SW 1271 (cell line): ENCODE results near the gene SOX4.
A peak's percentile ranks its signal among the peaks of the same experiment; 100 is the strongest.
"Not testable (repeated sequence)": the region's sequence is repeated elsewhere in the genome, so short reads cannot be mapped to it uniquely, and the experiment has no call there.

ENCODE experiments used
- DNase-seq, 2 experiments: peaks; one replicate each; lab custom pipeline; 2025; lab: John Stamatoyannopoulos, UW

Gene SOX4

GRCh38 chr6:21593412-21593926, at the start of gene SOX4:
TSS of gene SOX4 (plus strand) at chr6:21593751. CDS start at chr6:21594535, 784 bp downstream.
- peak; percentile 84 to 95 for DNase-seq

GRCh38 chr6:21552286-21552685, 41.3 kb upstream of the SOX4 start:
- not testable (repeated sequence) for DNase-seq

DNA sequence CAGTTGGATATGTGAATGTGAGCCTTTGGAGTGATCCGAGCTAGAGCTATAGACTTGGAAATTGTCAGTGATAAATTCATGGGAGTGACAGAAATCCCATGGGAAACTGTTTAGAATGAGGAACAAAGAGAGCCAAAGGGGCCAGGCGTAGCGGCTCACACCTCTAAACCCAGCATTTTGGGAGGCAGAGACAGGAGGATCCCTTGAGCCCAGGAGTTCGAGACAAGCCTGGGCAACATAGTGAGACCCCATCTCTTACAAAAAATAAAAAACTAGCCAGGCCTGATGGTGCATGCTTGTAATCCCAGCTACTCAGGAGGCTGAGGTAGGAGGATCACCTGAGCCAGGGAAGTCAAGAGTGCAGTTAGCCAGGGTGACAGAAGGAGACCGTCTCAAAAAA, 39.3 kb upstream of the SOX4 start:
- DNase-seq: no peak

DNA sequence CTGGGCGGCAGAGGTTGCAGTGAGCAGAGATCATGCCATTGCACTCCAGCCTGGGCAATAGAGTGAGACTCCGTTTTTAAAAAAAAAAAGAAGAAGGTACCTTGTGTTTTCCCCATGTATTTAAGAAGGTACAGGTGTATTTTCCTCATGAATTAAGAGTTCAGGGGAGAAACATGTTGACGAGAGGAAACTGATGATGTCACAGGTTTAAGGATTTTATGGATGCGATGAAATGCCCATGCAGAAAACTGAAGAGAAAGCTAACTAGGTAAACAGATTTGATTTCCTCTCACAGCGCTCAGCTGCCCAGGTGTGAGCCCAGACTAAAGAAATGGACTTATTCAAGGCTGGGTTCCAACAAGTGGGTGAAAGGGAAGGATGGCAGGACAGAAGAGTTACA, 38.4 kb upstream of the SOX4 start:
- no peak for DNase-seq

DNA sequence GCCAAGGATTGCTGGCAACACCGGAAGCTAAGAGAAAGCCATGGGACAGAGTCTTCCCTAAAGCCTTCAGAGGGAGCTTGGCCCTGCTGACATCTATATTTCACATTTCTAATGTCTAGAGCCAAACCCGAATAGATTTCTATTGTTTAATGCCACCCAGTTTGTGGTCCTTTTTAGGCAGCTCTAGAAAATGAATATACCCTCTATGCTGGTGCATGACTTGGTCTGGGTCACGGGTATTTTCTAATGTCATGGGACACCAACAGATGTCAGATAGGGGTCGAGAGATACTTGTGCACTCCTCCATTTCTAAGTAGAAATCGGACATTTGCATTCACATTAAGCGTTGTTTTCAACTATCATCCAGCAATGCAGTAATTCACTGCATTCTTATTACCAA, 37.0 kb upstream of the SOX4 start:
- DNase-seq: no peak

- DNase-seq: no peak
Observed at GRCh38 chr6:21556968-21557721, 36.4 kb upstream of the SOX4 start.

DNA sequence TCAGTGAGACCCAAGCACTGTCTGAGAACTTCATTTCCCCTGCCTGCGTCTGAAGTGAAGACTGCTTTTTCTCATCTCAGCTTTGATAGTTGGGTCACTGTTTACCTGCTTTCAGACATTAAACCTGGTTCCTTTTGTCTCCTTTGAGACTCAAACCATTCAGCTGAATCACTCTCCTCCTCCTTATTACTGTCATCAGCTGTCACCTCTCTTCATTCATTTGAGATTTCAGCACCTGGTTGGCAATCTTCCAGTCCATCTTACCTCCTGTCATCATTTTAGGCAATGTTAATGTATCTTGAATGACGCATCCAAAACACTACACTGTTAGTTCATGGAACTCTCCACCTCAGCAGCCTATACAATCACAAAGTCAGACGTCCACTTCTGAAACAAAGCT, 34.3 kb upstream of the SOX4 start:
- no peak for DNase-seq

DNA sequence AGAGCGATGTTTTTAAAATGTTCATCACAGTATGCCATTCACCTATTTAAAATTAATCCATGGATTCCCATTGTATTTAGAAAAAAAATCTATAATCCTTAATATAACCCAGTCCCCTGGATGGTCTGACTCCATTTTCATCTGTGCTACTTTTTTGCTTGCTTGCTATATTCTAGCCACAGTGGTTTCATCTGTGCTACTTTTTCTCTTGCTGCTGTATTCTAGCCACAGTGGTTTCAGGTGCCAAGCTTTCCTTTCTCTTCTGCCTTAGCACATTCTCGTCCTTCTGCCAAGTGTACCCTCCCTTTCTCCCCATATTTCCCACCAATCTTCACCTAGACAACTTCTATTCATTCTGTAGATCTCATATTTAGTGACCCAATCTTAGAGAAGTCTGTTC, 33.3 kb upstream of the SOX4 start:
- no peak for DNase-seq

- no peak for DNase-seq
Observed at GRCh38 chr6:21565431-21565830, 28.1 kb upstream of the SOX4 start.

- no peak for DNase-seq
Observed at GRCh38 chr6:21578523-21578922, 15.0 kb upstream of the SOX4 start.

DNA sequence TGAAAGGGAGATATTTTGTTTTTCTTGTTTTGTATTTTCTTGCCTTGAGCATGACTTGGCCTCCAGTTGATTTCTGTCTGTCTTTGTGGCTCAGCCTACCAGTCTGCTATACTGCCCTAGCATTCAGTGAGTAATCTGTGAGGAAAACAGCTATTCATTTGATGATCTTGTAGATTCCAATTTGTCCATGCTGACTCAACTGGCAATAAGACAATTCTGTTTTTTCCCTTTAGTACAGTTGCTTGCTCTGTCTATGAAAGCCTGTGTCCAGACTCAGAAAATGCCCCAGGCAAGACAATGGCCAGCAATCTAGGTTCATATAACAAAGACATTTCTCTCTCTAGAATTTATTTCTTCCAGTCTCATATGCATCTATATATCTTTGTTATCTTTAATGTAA, 10.9 kb upstream of the SOX4 start:
- no peak for DNase-seq

- DNase-seq: no peak
Observed at GRCh38 chr6:21586300-21586699, 7.3 kb upstream of the SOX4 start.

GRCh38 chr6:21586740-21587178, 6.8 kb upstream of the SOX4 start:
- DNase-seq: no peak

- DNase-seq: peak in 1 of 2 experiments; percentile 50
Observed at GRCh38 chr6:21587179-21587960, 6.2 kb upstream of the SOX4 start.

- peak in 1 of 2 experiments; percentile 72 for DNase-seq
Observed at GRCh38 chr6:21587961-21588480, 5.5 kb upstream of the SOX4 start.

DNA sequence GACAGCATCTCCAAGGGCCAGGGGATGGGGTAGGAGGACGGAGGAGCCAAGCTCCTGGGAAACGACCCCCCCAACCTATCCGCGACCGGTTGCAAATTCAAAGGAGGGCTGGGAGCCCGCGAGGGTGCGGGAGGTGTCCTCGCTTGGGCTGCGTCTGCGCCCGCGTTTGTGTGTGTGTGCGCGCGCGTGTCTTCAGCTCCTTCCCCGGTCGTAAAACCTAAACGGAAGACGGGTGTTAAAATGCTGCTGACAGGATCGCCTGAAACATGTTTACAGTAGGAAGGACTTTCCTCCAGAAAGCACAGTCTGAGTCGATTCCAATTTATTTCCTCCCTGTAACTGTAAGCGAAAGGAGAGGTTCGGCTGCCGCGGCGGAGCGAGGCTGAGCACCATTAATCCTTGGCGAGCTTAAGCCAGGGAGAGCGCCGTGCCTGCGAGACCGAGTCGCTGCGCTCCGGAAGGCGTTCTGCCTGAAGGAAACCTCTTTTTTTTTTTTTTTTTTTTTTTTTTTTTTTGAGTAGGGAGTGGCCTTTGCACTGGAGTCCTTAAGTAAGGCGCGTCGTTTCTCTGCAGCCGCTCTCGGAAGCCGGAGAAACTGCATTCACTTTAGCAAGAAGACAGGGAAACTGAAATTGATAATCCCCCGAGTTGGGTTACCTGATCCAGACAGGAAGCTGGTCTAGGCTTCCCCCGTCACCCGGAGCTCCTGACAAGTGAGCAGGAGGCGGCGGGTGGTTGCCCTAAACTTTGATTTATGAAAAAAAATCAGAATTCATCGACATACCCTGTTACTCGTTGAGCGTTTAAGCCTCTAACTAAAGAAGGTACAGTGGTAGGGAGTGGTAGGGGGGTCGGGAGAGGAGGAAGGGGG, 4.8 kb upstream of the SOX4 start:
- peak; percentile 63 to 84 for DNase-seq

- DNase-seq: peak; percentile 68 to 85
Observed at GRCh38 chr6:21589352-21590345, 3.9 kb upstream of the SOX4 start.

DNA sequence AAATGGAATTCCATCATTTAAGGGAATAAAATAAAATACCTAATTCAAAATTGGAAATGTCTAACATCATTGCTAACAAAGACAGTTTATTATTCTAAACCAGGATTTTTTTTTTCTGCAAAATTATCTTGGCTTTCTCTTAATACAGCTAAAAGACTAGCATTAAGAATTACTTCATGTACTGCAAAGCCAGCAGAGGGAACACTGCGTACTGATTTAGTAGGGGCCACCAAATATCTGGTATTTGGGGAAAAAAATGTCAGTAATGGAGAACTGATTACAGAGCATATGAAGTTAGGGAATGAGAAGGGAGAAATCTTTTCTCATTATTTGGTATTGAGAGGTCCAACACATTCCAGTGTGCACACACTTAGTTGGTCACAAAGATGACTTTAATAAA, 3.2 kb upstream of the SOX4 start:
- DNase-seq: no peak

GRCh38 chr6:21591446-21591845, 2.1 kb upstream of the SOX4 start:
- DNase-seq: no peak

- no peak for DNase-seq
Observed at GRCh38 chr6:21592953-21593352, 598 bp upstream of the SOX4 start.
